B cell (primary cell): Measurements from ENCODE around the gene TMEM92. TPM values are rescaled to one million over a fixed set of nuclear protein-coding genes. Genes with fewer than 3 reads are reported as not detected.

Experiments used
- ATAC-seq: fragments of 200-7000 bp; cut with Tn5 transposase; one replicate; pipeline ENCODE4 v1.10.0; 2021; ENCODE audit warnings: low read depth, mild to moderate bottlenecking, moderate number of reproducible peaks, moderate library complexity
- CTCF ChIA-PET: fragments of 350-600 bp; sonication (Branson Sonifier 250); formaldehyde crosslinking; loops from one replicate; lab custom pipeline; 2021; ENCODE audit warnings: antibody characterized with exemption, inconsistent platforms; lab: Charles Lee
- POLR2A ChIA-PET: fragments of 350-600 bp; sonication (Branson Sonifier 250); formaldehyde crosslinking; loops from one replicate; lab custom pipeline; 2021; ENCODE audit warnings: antibody characterized with exemption; lab: Charles Lee
- DNase-seq: peaks from one replicate; pipeline ENCODE4 v3.0.0; 2013
- H2AFZ ChIP-seq: 2 replicates; pipeline ENCODE4 v1.6.1; 2012; ENCODE audit warnings: mild to moderate bottlenecking, low read depth, low read length; ENCODE audit not compliant: insufficient read depth, poor library complexity, severe bottlenecking
- H3K27ac ChIP-seq, 2 donors: 1 replicate in 1 of 2; 2 replicates in 1 of 2; pipeline ENCODE4 v1.5.1; 2012 to 2013; ENCODE audit warnings: low read length in 2 of 2, mild to moderate bottlenecking in 2 of 2, moderate library complexity in 1 of 2
- H3K27me3 ChIP-seq, 4 experiments: fragments of 200-600 bp in 1 of 4; sonication (generic) in 1 of 4; replicated peaks in 1 of 4; 1 replicate in 2 of 4; 2 replicates in 2 of 4; pipeline versions ENCODE4 v1.6.1 to v1.7.0; 2013 to 2016; ENCODE audit warnings: low read length in 3 of 4, mild to moderate bottlenecking in 2 of 4, mixed read lengths in 1 of 4, moderate library complexity in 1 of 4; ENCODE audit not compliant: insufficient read depth in 4 of 4, control insufficient read depth in 3 of 4; ENCODE audit errors: control extremely low read depth in 1 of 4
- H3K36me3 ChIP-seq, 2 experiments: replicated peaks in 1 of 2; 1 replicate in 1 of 2; 2 replicates in 1 of 2; pipeline versions ENCODE4 v1.6.1 to v1.7.1; 2013; ENCODE audit warnings: low read length in 1 of 2; ENCODE audit not compliant: insufficient read depth in 2 of 2, control insufficient read depth in 1 of 2; ENCODE audit errors: control extremely low read depth in 1 of 2, extremely low read depth in 1 of 2
- H3K4me1 ChIP-seq, 2 donors: fragments of 200-600 bp in 1 of 2; sonication (generic) in 1 of 2; 1 replicate in 1 of 2; 2 replicates in 1 of 2; pipeline versions ENCODE4 v1.5.1 to v1.6.1; 2013 to 2017; ENCODE audit warnings: low read length in 2 of 2; ENCODE audit not compliant: control insufficient read depth in 2 of 2, insufficient read depth in 2 of 2
- H3K4me2 ChIP-seq: replicated peaks from 2 replicates; pipeline ENCODE3; 2012; ENCODE audit warnings: mild to moderate bottlenecking, low read depth, low read length; ENCODE audit not compliant: poor library complexity, severe bottlenecking
- H3K4me3 ChIP-seq, 5 experiments: fragments of 200-600 bp in 1 of 5; sonication (generic) in 1 of 5; 1 replicate in 3 of 5; 2 replicates in 2 of 5; pipeline versions ENCODE4 v1.5.1 to v1.7.0; 2011 to 2016; ENCODE audit warnings: low read length in 4 of 5, mild to moderate bottlenecking in 4 of 5, low read depth in 2 of 5, control low read depth in 1 of 5, moderate library complexity in 1 of 5; ENCODE audit not compliant: insufficient read depth in 1 of 5; ENCODE audit errors: control extremely low read depth in 1 of 5, extremely low read depth in 1 of 5
- H3K79me2 ChIP-seq: fragments of 200-600 bp; sonication (generic); one replicate; pipeline ENCODE4 v1.6.0; 2016; ENCODE audit warnings: low read length; ENCODE audit not compliant: control insufficient read depth, insufficient read depth
- H3K9ac ChIP-seq: fragments of 200-600 bp; sonication (generic); 2 replicates; pipeline ENCODE4 v1.6.1; 2017; ENCODE audit warnings: mild to moderate bottlenecking, low read length, moderate library complexity
- H3K9me3 ChIP-seq, 3 donors: one replicate each; pipeline versions ENCODE4 v1.6.1 to v1.7.1; 2013; ENCODE audit warnings: low read length in 2 of 3; ENCODE audit not compliant: control insufficient read depth in 2 of 3, insufficient read depth in 1 of 3; ENCODE audit errors: control extremely low read depth in 1 of 3
- H4K20me1 ChIP-seq: 2 replicates; pipeline ENCODE4 v1.6.0; 2012; ENCODE audit warnings: mild to moderate bottlenecking, low read length; ENCODE audit not compliant: insufficient read depth, control insufficient read depth, poor library complexity, severe bottlenecking
- H3K27ac Mint-ChIP-seq: one replicate; pipeline ENCODE4 v1.8.0; 2021; ENCODE audit warnings: mixed read lengths
- H3K27me3 Mint-ChIP-seq: one replicate; pipeline ENCODE4 v1.8.0; 2021; ENCODE audit warnings: mixed read lengths
- H3K4me1 Mint-ChIP-seq: one replicate; pipeline ENCODE4 v1.8.0; 2021; ENCODE audit warnings: mixed read lengths
- H3K4me3 Mint-ChIP-seq: one replicate; pipeline ENCODE4 v1.8.0; 2021; ENCODE audit warnings: mixed read lengths
- H3K9me3 Mint-ChIP-seq: one replicate; pipeline ENCODE4 v1.8.0; 2022; ENCODE audit warnings: mixed read lengths; ENCODE audit not compliant: insufficient read depth
- CTCF ChIP-seq: fragments of 200-600 bp; IDR thresholded peaks from one replicate; pipeline ENCODE4 v1.8.0; 2022; ENCODE audit warnings: antibody characterized with exemption, mild to moderate bottlenecking
- EZH2 ChIP-seq: IDR thresholded peaks from 2 replicates; pipeline ENCODE4 v1.6.1; 2012; ENCODE audit warnings: borderline replicate concordance, low read depth, mild to moderate bottlenecking, moderate library complexity, low read length; ENCODE audit not compliant: insufficient read depth, poor library complexity, severe bottlenecking
- WGBS: methylation state at CpG from one replicate; pipeline ENCODE4 v1.1.5; 2013; ENCODE audit warnings: missing lambda C conversion rate; ENCODE audit not compliant: insufficient coverage; 5-methylcytosine and 5-hydroxymethylcytosine counted together
- intact Hi-C: fragments of 100-400 bp; cut with micrococcal nuclease; formaldehyde crosslinking; loops from one replicate; pipeline ENCODE4 v1.10.0; 2022
- polyA plus RNA-seq: library from polyadenylated mRNA; depleted of rRNA; stranded (reverse); fragments of >200 nt; gene quantifications from 2 replicates; pipeline ENCODE4 v1.2.3, GENCODE V29; 2012
- total RNA-seq, 2 donors: library from RNA; stranded (reverse); fragments of 120-200 nt in 1 of 2; gene quantifications; 1 replicate in 1 of 2; 2 replicates in 1 of 2; pipeline versions ENCODE4 v1.2.3 to v1.2.4, GENCODE V29; 2013 to 2022

TMEM92 gene
- total and polyA plus RNA-seq, 2 donors (not counting 1 experiment from before 2014, with no cell fraction given) = not detected

DNA sequence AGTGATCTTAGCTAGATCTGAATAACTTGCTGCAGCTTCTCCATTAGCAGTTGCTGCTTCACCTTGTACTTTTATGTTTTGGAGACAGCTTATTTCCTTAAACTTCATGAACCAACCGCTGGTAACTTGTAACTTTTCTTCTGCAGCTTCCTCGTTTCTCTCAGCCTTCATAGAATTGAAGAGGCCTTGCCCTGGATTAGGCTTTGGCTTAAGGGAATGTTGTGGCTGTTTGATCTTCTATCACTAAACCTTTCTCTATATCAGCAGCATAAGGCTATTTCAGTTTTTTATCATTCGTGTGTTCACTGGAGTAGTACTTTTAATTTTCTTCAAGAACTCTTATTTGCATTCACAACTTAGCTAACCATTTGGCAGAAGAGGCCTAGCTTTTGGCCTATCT lies 21.5 kb upstream of the TMEM92 start:
- Histone ChIP-seq H3K9ac (no peak overlapping the region), H3K4me2 (no peak overlapping the region), H3K36me3 (no peaks in the 10 kb centered on the region), H3K9me3 (peaks cover 6 to 12% (median 7%) of the 10 kb centered on the region in 3 donors), H3K4me1 (no peaks in the 10 kb centered on the region), H3K79me2 (no peaks in the 10 kb centered on the region), H3K4me3 (no peak overlapping the region), H3K27ac (no peak overlapping the region), H4K20me1 (no peaks in the 10 kb centered on the region), H3K27me3 (peaks cover 0 to 7% (median 4%) of the 10 kb centered on the region in 4 experiments), H2AFZ (no peak overlapping the region)
- intact Hi-C loops = no loop called here
- Mint-ChIP-seq H3K4me1 (no peaks in the 10 kb centered on the region), H3K9me3 (peaks cover 17% of the 10 kb centered on the region), H3K27me3 (peaks cover 46% of the 10 kb centered on the region), H3K4me3 (no peak overlapping the region), H3K27ac (no peak overlapping the region)
- ChIA-PET CTCF (interaction anchor here (0.7 to 1.4 kb wide), 3 partner anchors 19 to 74 kb away, joined by 3 to 4 read pairs (median 4); no protein-coding TSS in a partner anchor), POLR2A (no interaction called here)
- no CpG with 5 or more reads among the region's 3 CpGs for WGBS
- ATAC-seq (no peak), DNase-seq (no peak)
- TF ChIP-seq EZH2 = no peak
- TF ChIP-seq CTCF = no peak

GRCh38 chr17:50255766-50256635 lies 18.3 kb upstream of the TMEM92 start:
- Histone ChIP-seq H3K4me3 (no peak overlapping the region), H3K9me3 (no peaks in the 10 kb centered on the region), H3K36me3 (no peaks in the 10 kb centered on the region), H3K27me3 (no peaks in the 10 kb centered on the region), H4K20me1 (no peaks in the 10 kb centered on the region), H3K4me2 (no peak overlapping the region), H3K4me1 (no peaks in the 10 kb centered on the region), H3K79me2 (no peaks in the 10 kb centered on the region), H3K9ac (no peak overlapping the region), H3K27ac (no peak overlapping the region), H2AFZ (no peak overlapping the region)
- H3K27ac Mint-ChIP-seq = no peak overlapping the region
- WGBS = 83% methylated on average over 11 of the region's 12 CpGs
- H3K4me3 Mint-ChIP-seq = no peak overlapping the region
- intact Hi-C loops = no loop called here
- POLR2A ChIA-PET = no interaction called here
- H3K9me3 Mint-ChIP-seq = no peaks in the 10 kb centered on the region
- CTCF ChIA-PET = no interaction called here
- H3K27me3 Mint-ChIP-seq = peaks cover 25% of the 10 kb centered on the region
- DNase-seq (no peak), ATAC-seq (no peak)
- H3K4me1 Mint-ChIP-seq = no peaks in the 10 kb centered on the region
- no peak for TF ChIP-seq CTCF
